Mesendoderm (in vitro differentiated cells): Measurements from ENCODE around the gene GRAP.

Experiments used
- DNase-seq: peaks from one replicate; pipeline ENCODE4 v3.0.0; 2013
- H2AK5ac ChIP-seq: 2 replicates; pipeline ENCODE4 v1.6.1; 2013; ENCODE audit warnings: low read length, inconsistent platforms
- H2BK120ac ChIP-seq: 2 replicates; pipeline ENCODE4 v1.6.1; 2013; ENCODE audit warnings: low read depth, mild to moderate bottlenecking, low read length, moderate library complexity, mixed read lengths
- H2BK15ac ChIP-seq: replicated peaks from 2 replicates; pipeline ENCODE4 v1.6.1; 2013; ENCODE audit warnings: low read depth, mild to moderate bottlenecking, moderate library complexity
- H2BK5ac ChIP-seq: 2 replicates; pipeline ENCODE4 v1.6.1; 2013; ENCODE audit warnings: low read length, inconsistent platforms
- H3K18ac ChIP-seq: 2 replicates; pipeline ENCODE4 v1.6.1; 2013; ENCODE audit warnings: mild to moderate bottlenecking, low read length, mixed read lengths
- H3K23ac ChIP-seq: one replicate; pipeline ENCODE4 v1.6.1; 2013; ENCODE audit warnings: low read length
- H3K27ac ChIP-seq: 2 replicates; pipeline ENCODE4 v1.5.1; 2013; ENCODE audit warnings: low read depth, mild to moderate bottlenecking, inconsistent platforms, low read length, moderate library complexity
- H3K27me3 ChIP-seq: 2 replicates; pipeline ENCODE4 v1.6.1; 2013; ENCODE audit warnings: low read length, control low read depth, mild to moderate bottlenecking, inconsistent platforms; ENCODE audit not compliant: insufficient read depth, poor library complexity
- H3K36me3 ChIP-seq: 2 replicates; pipeline ENCODE4 v1.6.1; 2013; ENCODE audit warnings: low read length, inconsistent platforms; ENCODE audit not compliant: control insufficient read depth, insufficient read depth
- H3K4ac ChIP-seq: one replicate; pipeline ENCODE4 v1.6.1; 2013; ENCODE audit warnings: low read depth, mild to moderate bottlenecking, low read length, moderate library complexity
- H3K4me1 ChIP-seq: 2 replicates; pipeline ENCODE4 v1.6.1; 2013; ENCODE audit warnings: low read depth, low read length, inconsistent platforms; ENCODE audit not compliant: control insufficient read depth
- H3K4me2 ChIP-seq: 2 replicates; pipeline ENCODE4 v1.6.1; 2013; ENCODE audit warnings: low read length
- H3K4me3 ChIP-seq: 2 replicates; pipeline ENCODE4 v1.5.1; 2013; ENCODE audit warnings: mild to moderate bottlenecking, low read length
- H3K56ac ChIP-seq: one replicate; pipeline ENCODE4 v1.6.1; 2013; ENCODE audit warnings: low read length
- H3K79me1 ChIP-seq: 2 replicates; pipeline ENCODE4 v1.6.1; 2013; ENCODE audit warnings: low read length, inconsistent platforms
- H3K79me2 ChIP-seq: 2 replicates; pipeline ENCODE4 v1.6.1; 2013; ENCODE audit warnings: mild to moderate bottlenecking, low read length; ENCODE audit not compliant: control insufficient read depth, insufficient read depth
- H3K9ac ChIP-seq: 2 replicates; pipeline ENCODE4 v1.6.1; 2013; ENCODE audit warnings: low read length, inconsistent platforms
- H4K5ac ChIP-seq: one replicate; pipeline ENCODE4 v1.6.1; 2013; ENCODE audit warnings: low read length
- H4K8ac ChIP-seq: one replicate; pipeline ENCODE4 v1.6.1; 2013; ENCODE audit warnings: low read depth, mild to moderate bottlenecking, control low read depth, low read length, moderate library complexity
- WGBS: extraction: QIAGEN DNeasy Blood & Tissue Kit; methylation state at CpG from one replicate; pipeline ENCODE4 v1.1.7; 2013; ENCODE audit warnings: low lambda C conversion rate, missing lambda C conversion rate; ENCODE audit not compliant: insufficient coverage; ENCODE audit errors: extremely low coverage; 5-methylcytosine and 5-hydroxymethylcytosine counted together

Gene GRAP

GRCh38 chr17:19004421-19005136 lies 42.2 kb downstream of the GRAP start, which contains the start of gene FAM83G:
TSS of gene FAM83G (minus strand) at chr17:19004764. CDS start at chr17:19004041, 723 bp downstream.
- DNase-seq: peak; percentile 77
- H2BK120ac ChIP-seq: peak within 1 kb of the TSS; percentile 30
- peaks cover 1% of the 10 kb centered on the region for H3K36me3 ChIP-seq
- peak within 1 kb of the TSS; percentile 91 for H3K9ac ChIP-seq
- no CpG with 5 or more reads among the region's 67 CpGs for WGBS
- peak within 1 kb of the TSS; percentile 89 for H3K23ac ChIP-seq
- H3K4me2 ChIP-seq: peak within 1 kb of the TSS; percentile 94
- peaks cover 22% of the 10 kb centered on the region for H3K79me1 ChIP-seq
- H2AK5ac ChIP-seq: peak within 1 kb of the TSS; percentile 74
- peak within 1 kb of the TSS; percentile 73 for H3K4me3 ChIP-seq
- H2BK5ac ChIP-seq: peak within 1 kb of the TSS; percentile 87
- peak within 1 kb of the TSS; percentile 78 for H3K27ac ChIP-seq
- H3K4ac ChIP-seq: peak within 1 kb of the TSS; percentile 81
- H3K56ac ChIP-seq: peak within 1 kb of the TSS; percentile 97
- H3K18ac ChIP-seq: peak within 1 kb of the TSS; percentile 88
- H3K79me2 ChIP-seq: peaks cover 36% of the 10 kb centered on the region
- H4K8ac ChIP-seq: peak within 1 kb of the TSS; percentile 87
- H2BK15ac ChIP-seq: no peak within 1 kb of the TSS
- H4K5ac ChIP-seq: no peak within 1 kb of the TSS
- H3K27me3 ChIP-seq: no peaks in the 10 kb centered on the region
- peaks cover 9% of the 10 kb centered on the region for H3K4me1 ChIP-seq

GRCh38 chr17:19003543-19004420 lies 43.0 kb downstream of the GRAP start:
- no peak overlapping the region for H3K23ac ChIP-seq
- WGBS: no CpG with 5 or more reads among the region's 73 CpGs
- peak overlapping the region; percentile 91 for H3K9ac ChIP-seq
- H3K79me2 ChIP-seq: peaks cover 38% of the 10 kb centered on the region
- peak; percentile 76 for DNase-seq
- H3K56ac ChIP-seq: peak overlapping the region; percentile 97
- H3K27ac ChIP-seq: peak overlapping the region; percentile 78
- peak overlapping the region; percentile 88 for H3K18ac ChIP-seq
- peak overlapping the region; percentile 73 for H3K4me3 ChIP-seq
- no peak overlapping the region for H2AK5ac ChIP-seq
- no peak overlapping the region for H2BK120ac ChIP-seq
- no peak overlapping the region for H4K8ac ChIP-seq
- H3K4me2 ChIP-seq: peak overlapping the region; percentile 87
- peaks cover 9% of the 10 kb centered on the region for H3K4me1 ChIP-seq
- no peak overlapping the region for H2BK5ac ChIP-seq
- peaks cover 22% of the 10 kb centered on the region for H3K79me1 ChIP-seq
- no peak overlapping the region for H4K5ac ChIP-seq
- peaks cover 1% of the 10 kb centered on the region for H3K36me3 ChIP-seq
- peak overlapping the region; percentile 81 for H3K4ac ChIP-seq
- no peaks in the 10 kb centered on the region for H3K27me3 ChIP-seq
- H2BK15ac ChIP-seq: no peak overlapping the region

GRCh38 chr17:19002805-19003542 lies 43.8 kb downstream of the GRAP start:
- Histone ChIP-seq H3K9ac (peak overlapping the region; percentile 91), H3K79me2 (peaks cover 41% of the 10 kb centered on the region), H4K5ac (no peak overlapping the region), H2BK5ac (no peak overlapping the region), H3K27ac (no peak overlapping the region), H2AK5ac (no peak overlapping the region), H3K79me1 (peaks cover 22% of the 10 kb centered on the region), H3K4me3 (peak overlapping the region; percentile 73), H4K8ac (no peak overlapping the region), H3K4ac (no peak overlapping the region), H3K36me3 (peaks cover 1% of the 10 kb centered on the region), H2BK15ac (no peak overlapping the region), H3K56ac (peak overlapping the region; percentile 97), H3K4me2 (peak overlapping the region; percentile 87), H3K23ac (no peak overlapping the region), H3K27me3 (no peaks in the 10 kb centered on the region), H2BK120ac (no peak overlapping the region), H3K18ac (peak overlapping the region; percentile 11), H3K4me1 (peaks cover 9% of the 10 kb centered on the region)
- no peak for DNase-seq
- WGBS: no CpG with 5 or more reads among the region's 11 CpGs

GRCh38 chr17:19001907-19002590 lies 44.7 kb downstream of the GRAP start:
- H2BK120ac ChIP-seq: no peak overlapping the region
- H4K8ac ChIP-seq: no peak overlapping the region
- no peak overlapping the region for H3K4me3 ChIP-seq
- WGBS: no CpG with 5 or more reads among the region's 7 CpGs
- H3K4ac ChIP-seq: no peak overlapping the region
- peak overlapping the region; percentile 10 for H3K4me2 ChIP-seq
- no peak overlapping the region for H3K18ac ChIP-seq
- H3K4me1 ChIP-seq: peaks cover 9% of the 10 kb centered on the region
- H3K79me2 ChIP-seq: peaks cover 45% of the 10 kb centered on the region
- H3K36me3 ChIP-seq: peaks cover 1% of the 10 kb centered on the region
- H3K23ac ChIP-seq: no peak overlapping the region
- no peak overlapping the region for H3K9ac ChIP-seq
- no peak overlapping the region for H2BK5ac ChIP-seq
- H3K27me3 ChIP-seq: no peaks in the 10 kb centered on the region
- no peak overlapping the region for H2AK5ac ChIP-seq
- no peak overlapping the region for H2BK15ac ChIP-seq
- peaks cover 23% of the 10 kb centered on the region for H3K79me1 ChIP-seq
- H4K5ac ChIP-seq: no peak overlapping the region
- no peak overlapping the region for H3K27ac ChIP-seq
- H3K56ac ChIP-seq: no peak overlapping the region
- DNase-seq: no peak
